HG03575 (cell line): ENCODE results near the gene TIMM10B.

Experiments
- ATAC-seq: cut with Tn5 transposase; IDR thresholded peaks from one replicate; pipeline ENCODE4 v1.9.1; 2021; ENCODE audit not compliant: unreplicated experiment, insufficient number of reproducible peaks, low FRiP score; ENCODE audit errors: extremely low read depth

The TIMM10B gene

GRCh38 chr11:6481012-6481923 lies at the start of gene TIMM10B, which contains the start of gene ARFIP2:
TSS of gene TIMM10B (plus strand) at chr11:6481501. CDS start at chr11:6481517, 16 bp downstream.
TSS of gene ARFIP2 (minus strand) at chr11:6481331. CDS start at chr11:6480421, 910 bp downstream.
- peak; percentile 98 for ATAC-seq

GRCh38 chr11:6431861-6432260 lies 49.4 kb upstream of the TIMM10B start:
- ATAC-seq, result no peak

GRCh38 chr11:6433998-6434660 lies 47.2 kb upstream of the TIMM10B start:
- no peak for ATAC-seq

- ATAC-seq, result no peak
These were observed 43.9 kb upstream of the TIMM10B start for GRCh38 chr11:6437423-6437822.

- ATAC-seq, result no peak
These were observed 43.3 kb upstream of the TIMM10B start for GRCh38 chr11:6437993-6438392.

GRCh38 chr11:6438979-6439571 lies 42.2 kb upstream of the TIMM10B start:
- ATAC-seq, result no peak

GRCh38 chr11:6440906-6441358 lies 40.4 kb upstream of the TIMM10B start, which contains the start of gene HPX:
TSS of gene HPX (minus strand) at chr11:6440987. CDS start at chr11:6440963, 24 bp downstream.
- ATAC-seq, result no peak

- no peak for ATAC-seq
These were observed 38.9 kb upstream of the TIMM10B start for GRCh38 chr11:6442441-6442840.

- no peak for ATAC-seq
These were observed 37.9 kb upstream of the TIMM10B start for GRCh38 chr11:6443269-6444003.

- no peak for ATAC-seq
These were observed 32.7 kb upstream of the TIMM10B start for GRCh38 chr11:6448574-6448973.

- no peak for ATAC-seq
These were observed 29.1 kb upstream of the TIMM10B start for GRCh38 chr11:6452219-6452618.

- ATAC-seq, result no peak
These were observed 28.1 kb upstream of the TIMM10B start for GRCh38 chr11:6453152-6453551.

- ATAC-seq, result no peak
These were observed 26.2 kb upstream of the TIMM10B start for GRCh38 chr11:6455070-6455469.

GRCh38 chr11:6456361-6457073 lies 24.8 kb upstream of the TIMM10B start:
- no peak for ATAC-seq

- ATAC-seq, result no peak
These were observed 23.6 kb upstream of the TIMM10B start for GRCh38 chr11:6457581-6458320.

- no peak for ATAC-seq
These were observed 22.8 kb upstream of the TIMM10B start for GRCh38 chr11:6458352-6459098.

GRCh38 chr11:6459099-6459450 lies 22.2 kb upstream of the TIMM10B start:
- ATAC-seq, result no peak
